Inflammatory macrophage treated with lipopolysaccharide for 1 hour (primary cell): ENCODE data around the gene PTPN3.

Source experiments
- DNase-seq, 2 donors: peaks; one replicate each; pipeline ENCODE4 v3.0.0-alpha.2; 2020 to 2022

The PTPN3 gene

GRCh38 chr9:109329638-109330258, 168.4 kb downstream of the PTPN3 start:
- DNase-seq, result no peak

GRCh38 chr9:109328978-109329637, 169.0 kb downstream of the PTPN3 start:
- DNase-seq, result no peak
